ENCODE results near the gene NAGLU.
A peak's percentile ranks its signal among the peaks of the same experiment; 100 is the strongest.
"Not testable (repeated sequence)": the region's sequence is repeated elsewhere in the genome, so short reads cannot be mapped to it uniquely, and the experiment has no call there.

Gene NAGLU

GRCh38 chr17:42521666-42522262 lies 14.3 kb upstream of the NAGLU start:
- DNase-seq, result no peak

- no peak for DNase-seq
Measured at GRCh38 chr17:42522263-42522790, 13.7 kb upstream of the NAGLU start.

GRCh38 chr17:42522798-42523278 lies 13.2 kb upstream of the NAGLU start:
- DNase-seq, result no peak

- no peak for DNase-seq
Measured at GRCh38 chr17:42525221-42525620, 10.8 kb upstream of the NAGLU start.

GRCh38 chr17:42526031-42526444 lies 10.0 kb upstream of the NAGLU start:
- no peak for DNase-seq

- no peak for DNase-seq
Measured at GRCh38 chr17:42527932-42528331, 8.1 kb upstream of the NAGLU start.

GRCh38 chr17:42529061-42529460 lies 7.0 kb upstream of the NAGLU start:
- DNase-seq, result no peak

GRCh38 chr17:42530952-42531454 lies 5.0 kb upstream of the NAGLU start:
- no peak for DNase-seq

- peak; percentile 77 for DNase-seq
Measured at GRCh38 chr17:42531455-42532354, 4.3 kb upstream of the NAGLU start.

GRCh38 chr17:42535155-42536047 lies 640 bp upstream of the NAGLU start:
- no peak for DNase-seq

- DNase-seq, result peak; percentile 72
Measured at GRCh38 chr17:42536372-42537155, 523 bp downstream of the NAGLU start.

GRCh38 chr17:42537156-42537805 lies 1.2 kb downstream of the NAGLU start:
- no peak for DNase-seq

- DNase-seq, result no peak
Measured at GRCh38 chr17:42537826-42538451, 1.9 kb downstream of the NAGLU start.

GRCh38 chr17:42538482-42538881 lies 2.4 kb downstream of the NAGLU start:
- no peak for DNase-seq

- not testable (repeated sequence) for DNase-seq
Measured at GRCh38 chr17:42540558-42540957, 4.5 kb downstream of the NAGLU start.

GRCh38 chr17:42541041-42541833 lies 5.2 kb downstream of the NAGLU start:
- DNase-seq, result no peak

GRCh38 chr17:42543190-42544079 lies 7.4 kb downstream of the NAGLU start:
- DNase-seq, result no peak

GRCh38 chr17:42544874-42545283 lies 8.8 kb downstream of the NAGLU start:
- DNase-seq, result no peak
